Right forelimb (tissue), 1 donor: ENCODE results near the gene CHD5.
"Not testable (repeated sequence)": the region's sequence is repeated elsewhere in the genome, so short reads cannot be mapped to it uniquely, and the experiment has no call there.

Experiments used
- DNase-seq: peaks from one replicate; pipeline ENCODE4 v3.0.0-alpha.2; 2018

CHD5 gene

GRCh38 chr1:6081901-6082300, 98.2 kb downstream of the CHD5 start:
- no peak for DNase-seq

GRCh38 chr1:6080469-6080868, 99.7 kb downstream of the CHD5 start:
- peak; percentile 72 for DNase-seq

- DNase-seq, result no peak
These were observed 102.2 kb downstream of the CHD5 start for GRCh38 chr1:6077919-6078318.

- no peak for DNase-seq
These were observed 102.6 kb downstream of the CHD5 start for GRCh38 chr1:6077506-6077905.

GRCh38 chr1:6077061-6077460, 103.1 kb downstream of the CHD5 start:
- DNase-seq, result not testable (repeated sequence)

GRCh38 chr1:6075748-6076147, 104.4 kb downstream of the CHD5 start:
- no peak for DNase-seq

- DNase-seq, result no peak
These were observed 105.8 kb downstream of the CHD5 start for GRCh38 chr1:6074192-6074901.

GRCh38 chr1:6073480-6074053, 106.6 kb downstream of the CHD5 start:
- DNase-seq, result no peak

- DNase-seq, result no peak
These were observed 107.2 kb downstream of the CHD5 start for GRCh38 chr1:6072774-6073479.

GRCh38 chr1:6071219-6071618, 108.9 kb downstream of the CHD5 start:
- DNase-seq, result no peak

GRCh38 chr1:6070450-6070974, 109.6 kb downstream of the CHD5 start:
- DNase-seq, result no peak

- DNase-seq, result no peak
These were observed 110.5 kb downstream of the CHD5 start for GRCh38 chr1:6069573-6069972.

- no peak for DNase-seq
These were observed 111.2 kb downstream of the CHD5 start for GRCh38 chr1:6068932-6069331.

- no peak for DNase-seq
These were observed 112.0 kb downstream of the CHD5 start for GRCh38 chr1:6068073-6068472.

GRCh38 chr1:6066680-6067079, 113.4 kb downstream of the CHD5 start:
- no peak for DNase-seq

- DNase-seq, result no peak
These were observed 114.8 kb downstream of the CHD5 start for GRCh38 chr1:6065093-6065858.

- not testable (repeated sequence) for DNase-seq
These were observed 116.5 kb downstream of the CHD5 start for GRCh38 chr1:6063532-6064053.

- no peak for DNase-seq
These were observed 117.5 kb downstream of the CHD5 start for GRCh38 chr1:6062670-6063069.

- DNase-seq, result no peak
These were observed 120.3 kb downstream of the CHD5 start for GRCh38 chr1:6059866-6060265.

GRCh38 chr1:6057170-6057845, 122.8 kb downstream of the CHD5 start:
- no peak for DNase-seq

GRCh38 chr1:6056572-6056948, 123.6 kb downstream of the CHD5 start:
- no peak for DNase-seq

- no peak for DNase-seq
These were observed 125.5 kb downstream of the CHD5 start for GRCh38 chr1:6054596-6054995.

- no peak for DNase-seq
These were observed 126.9 kb downstream of the CHD5 start for GRCh38 chr1:6053206-6053546.
